Hematopoietic multipotent progenitor cell (in vitro differentiated cells): ENCODE data around the gene MOCOS. TPM values are rescaled to one million over a fixed set of nuclear protein-coding genes. Genes with fewer than 3 reads are reported as not detected.

Experiments
- DNase-seq, 3 donors: peaks; one replicate each; pipeline ENCODE4 v3.0.0-alpha.2; 2011 to 2015; ENCODE audit warnings: low read depth in 2 of 3, low spot score in 2 of 3
- total RNA-seq: library from RNA; depleted of rRNA; stranded (reverse); fragments of >200 nt; gene quantifications from one replicate; pipeline ENCODE4 v1.2.3, GENCODE V29; 2012

MOCOS gene
- total RNA-seq, 1 donor: under 0.01 TPM

- DNase-seq: no peak
These were observed 10.6 kb upstream of the MOCOS start for GRCh38 chr18:36176711-36177110.

DNA sequence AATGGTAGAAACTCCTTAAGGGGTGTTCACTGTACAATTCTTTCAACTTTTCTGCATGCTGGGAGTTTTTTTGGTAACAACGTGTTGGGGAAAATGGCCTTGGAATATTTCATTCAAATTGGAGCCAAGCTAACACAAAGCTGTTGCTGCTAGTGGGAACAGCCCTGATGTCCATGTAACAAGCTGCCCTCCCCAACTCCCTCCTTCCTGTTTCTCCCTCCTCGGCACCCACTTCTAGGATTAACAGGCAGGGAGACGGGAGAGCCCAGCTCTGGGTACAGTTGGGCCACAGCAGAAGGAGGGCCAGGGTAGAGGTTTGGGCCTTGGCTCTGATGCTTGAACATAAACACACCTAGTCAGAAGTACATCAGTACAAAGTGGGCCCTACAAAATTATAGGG is 9.4 kb upstream of the MOCOS start:
- DNase-seq: no peak

DNA sequence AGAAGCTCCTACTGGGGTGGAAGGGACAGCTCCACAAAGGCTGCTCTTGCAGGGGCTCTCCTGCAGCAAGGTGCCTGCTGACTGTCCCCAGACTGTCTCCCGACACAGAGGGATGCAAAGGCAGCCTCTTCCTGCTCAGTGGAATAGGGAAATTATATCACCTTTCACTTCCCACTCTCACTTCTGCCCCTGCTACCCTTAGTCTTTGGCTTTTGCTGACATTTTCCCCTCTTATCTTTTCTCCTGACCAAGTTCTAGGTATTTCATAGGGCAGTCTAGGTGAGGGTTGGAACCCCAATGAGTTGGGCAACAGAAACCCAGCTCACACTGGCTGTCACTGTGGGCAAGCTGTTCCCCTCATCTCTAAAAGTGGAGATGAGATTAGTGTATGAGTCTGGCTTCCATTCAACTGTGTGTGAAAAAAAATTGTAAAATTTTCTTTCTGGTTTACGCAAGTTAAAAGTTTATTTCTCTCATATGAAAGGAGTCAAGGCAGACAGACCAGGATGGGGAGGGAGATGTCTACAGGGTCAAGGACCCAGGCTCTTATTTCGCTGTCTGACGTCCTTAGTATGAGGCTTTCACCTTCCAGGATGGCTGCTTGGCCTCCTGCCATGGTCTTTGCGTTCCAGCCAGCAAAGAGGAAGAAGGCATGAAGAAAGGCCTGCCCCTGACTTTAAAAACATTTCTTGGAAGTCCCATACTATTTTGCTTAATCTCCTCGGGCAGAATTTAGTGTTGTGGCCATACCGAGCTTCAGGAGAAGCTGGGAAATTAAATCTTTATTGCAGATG is 7.5 kb upstream of the MOCOS start:
- peak in 2 of 3 donors; percentile 53 to 65 for DNase-seq

- no peak for DNase-seq
These were observed 5.9 kb upstream of the MOCOS start for GRCh38 chr18:36181441-36181840.

GRCh38 chr18:36181898-36182506 is 5.3 kb upstream of the MOCOS start:
- no peak for DNase-seq

DNA sequence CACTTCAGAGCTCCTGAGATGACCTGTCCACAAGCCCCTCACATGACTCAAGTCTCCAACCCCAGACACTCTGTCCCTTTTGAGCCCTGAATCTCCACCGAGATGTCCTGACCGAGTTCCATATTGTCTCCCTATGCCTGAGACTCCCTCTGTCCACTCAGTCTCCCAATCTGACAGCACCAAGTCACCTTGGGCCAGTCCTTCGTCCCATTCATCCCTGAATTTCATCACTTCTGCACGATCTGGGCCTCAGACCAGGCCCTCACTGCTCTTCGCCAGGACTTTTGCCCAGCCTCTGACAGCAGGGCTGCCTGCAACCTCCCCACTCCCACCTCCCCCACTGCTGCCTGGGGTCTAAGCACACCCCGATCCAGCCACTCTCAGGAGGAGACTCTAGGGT is 4.3 kb upstream of the MOCOS start:
- no peak for DNase-seq

DNA sequence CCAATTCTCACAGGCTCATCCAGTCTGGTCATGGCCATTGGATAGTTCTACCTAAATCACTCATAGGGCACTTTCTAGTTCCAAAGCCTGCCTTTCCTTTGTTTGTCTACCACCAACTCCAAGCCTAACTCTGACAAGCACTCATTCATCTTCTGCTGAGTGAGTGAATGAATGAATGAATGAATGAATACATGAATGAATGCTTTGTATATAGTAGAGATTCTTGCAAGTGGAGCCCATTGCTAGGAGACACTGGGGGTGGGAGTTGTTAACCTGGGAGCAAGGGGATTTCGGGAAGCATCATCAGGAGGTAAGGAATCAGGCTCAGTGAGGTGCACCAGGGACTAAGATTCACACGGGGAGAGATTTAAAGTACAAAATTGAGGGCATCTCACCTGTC is 3.3 kb upstream of the MOCOS start:
- DNase-seq: no peak

- DNase-seq: no peak
These were observed 2.1 kb upstream of the MOCOS start for GRCh38 chr18:36185157-36185556.

DNA sequence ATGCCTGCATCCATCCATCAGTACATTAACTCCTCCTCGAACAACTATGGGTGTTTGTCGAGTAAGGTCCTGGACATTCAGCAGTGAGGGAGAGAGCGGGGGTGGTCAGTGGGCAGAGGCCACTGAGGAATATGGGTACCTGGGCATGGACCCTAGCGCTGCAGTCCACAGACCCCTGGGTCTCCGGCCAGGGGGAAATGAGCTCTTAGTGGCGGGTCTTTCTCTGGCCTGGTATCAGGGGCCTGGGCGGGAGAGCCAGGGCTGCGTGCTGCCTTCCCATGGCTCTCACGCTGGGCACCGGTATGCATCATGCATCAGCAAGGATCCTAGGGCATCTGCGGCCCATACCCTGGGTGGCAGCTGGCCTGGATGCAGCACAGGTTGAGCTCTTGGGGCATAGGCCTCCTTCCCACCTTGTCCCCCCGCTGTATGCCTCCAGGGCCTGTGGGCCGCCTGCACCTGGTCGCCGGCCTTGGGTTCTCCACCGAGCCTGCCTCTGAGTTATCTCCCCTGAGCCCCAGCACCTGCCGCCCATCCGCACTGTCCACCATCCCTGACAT is 1.3 kb upstream of the MOCOS start:
- DNase-seq: no peak

GRCh38 chr18:36186461-36187192 is 670 bp upstream of the MOCOS start:
- DNase-seq: peak in 1 of 3 donors; percentile 9

GRCh38 chr18:36187826-36188721 is 777 bp downstream of the MOCOS start:
- DNase-seq: no peak

DNA sequence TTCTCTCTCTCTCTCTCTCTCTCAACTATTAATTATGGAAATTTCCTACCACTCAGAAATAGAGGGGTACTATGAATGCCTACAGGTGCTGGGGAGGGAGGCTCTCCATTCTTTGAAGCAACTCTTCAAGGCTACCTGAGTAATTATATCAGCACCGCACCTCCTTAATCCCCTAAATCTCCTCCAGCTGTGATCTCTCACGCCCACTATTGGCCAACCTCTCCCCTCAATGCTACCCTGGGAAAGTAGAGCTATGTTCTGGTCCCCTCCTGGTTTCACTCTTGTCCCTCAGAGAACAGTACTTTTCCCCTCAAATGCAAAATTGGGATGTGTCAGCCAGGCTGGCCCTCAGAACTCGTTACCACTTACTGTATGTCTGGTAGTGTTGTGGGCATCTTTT is 1.6 kb downstream of the MOCOS start:
- no peak for DNase-seq

GRCh38 chr18:36189486-36189885 is 2.2 kb downstream of the MOCOS start:
- no peak for DNase-seq

DNA sequence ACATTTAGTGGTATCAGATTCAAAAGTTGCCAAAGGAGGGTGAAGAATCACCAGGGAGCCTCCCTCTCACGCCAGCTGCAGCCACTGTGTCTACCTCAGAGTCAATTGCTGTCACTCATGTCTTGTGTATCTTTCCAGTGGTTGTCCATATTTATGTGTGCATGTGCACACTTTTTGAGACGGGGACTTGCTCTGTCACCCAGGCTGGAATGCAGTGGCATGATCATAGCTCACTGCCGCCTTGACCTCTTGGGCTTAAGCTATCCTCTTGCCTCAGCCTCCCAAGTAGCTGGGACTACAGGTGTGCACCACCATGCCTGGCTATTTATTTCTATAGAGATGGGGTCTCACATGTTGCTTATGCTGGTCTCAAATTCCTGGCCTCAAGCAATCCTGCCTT is 4.0 kb downstream of the MOCOS start:
- no peak for DNase-seq

GRCh38 chr18:36191711-36192110 is 4.4 kb downstream of the MOCOS start:
- DNase-seq: no peak

DNA sequence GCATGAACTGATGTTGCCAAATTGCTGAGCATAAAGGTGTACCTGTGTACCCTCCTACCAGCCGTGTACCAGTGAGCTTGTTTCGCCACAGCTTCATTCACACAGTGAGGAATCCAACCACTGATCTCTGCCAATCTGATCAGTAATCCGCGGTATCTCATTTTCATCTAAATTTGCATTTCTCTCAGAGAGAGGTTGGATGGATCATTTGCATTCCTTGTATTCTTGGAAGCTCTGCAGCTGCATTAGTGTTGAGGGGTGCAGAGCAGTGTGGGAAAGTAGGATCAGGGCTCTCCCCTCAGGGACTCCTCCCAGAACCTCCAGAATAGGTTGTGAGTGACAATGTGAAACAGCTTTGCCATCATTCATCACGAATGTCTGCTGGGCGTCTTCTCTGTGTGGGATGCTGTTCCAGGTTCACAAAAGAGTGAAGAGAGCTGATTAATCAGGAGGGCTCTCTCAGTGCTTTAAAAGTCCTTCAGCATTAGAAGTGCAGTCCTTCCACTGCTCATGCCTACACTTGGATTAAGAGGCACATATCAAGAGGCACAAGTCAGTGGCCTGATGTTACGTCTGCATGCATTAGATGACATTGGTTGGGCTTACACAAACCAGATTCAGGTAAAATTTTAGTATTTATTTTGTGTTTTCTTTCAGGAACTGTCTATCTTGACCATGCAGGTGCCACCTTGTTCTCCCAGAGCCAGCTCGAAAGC is 7.5 kb downstream of the MOCOS start:
- DNase-seq: no peak

DNA sequence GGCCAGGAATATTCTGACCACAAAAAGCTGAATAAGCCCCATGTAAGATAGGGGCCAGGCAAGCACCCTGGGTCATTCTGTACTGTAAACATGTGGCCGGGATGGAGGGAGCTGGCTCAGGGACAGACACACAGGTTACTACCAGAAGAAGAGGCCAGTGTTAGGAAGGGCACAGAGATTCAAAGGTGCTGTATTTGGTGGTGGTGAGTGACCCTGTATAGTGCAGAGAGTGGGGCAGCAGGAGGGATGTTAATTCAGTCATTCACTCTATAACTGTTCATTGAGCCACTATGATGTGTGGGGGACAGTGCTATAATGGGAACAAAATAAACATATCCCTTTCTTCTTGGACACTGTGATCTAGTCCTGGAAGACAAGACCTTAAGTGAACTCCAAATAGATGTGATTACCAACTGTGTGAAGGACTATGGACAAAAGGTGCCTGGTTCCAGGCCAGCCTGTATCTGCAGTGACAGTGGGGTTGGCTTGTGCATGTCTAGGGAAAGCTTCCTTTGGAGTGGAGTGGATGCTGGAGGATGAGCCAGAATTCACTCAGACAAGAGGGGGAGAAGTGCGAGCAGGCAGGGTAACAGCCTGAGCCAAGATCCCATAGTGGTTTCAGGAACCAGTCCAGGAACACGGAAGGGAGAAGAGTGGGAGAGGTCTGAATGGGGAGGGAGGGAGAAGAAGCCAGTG is 8.3 kb downstream of the MOCOS start:
- DNase-seq: no peak

DNA sequence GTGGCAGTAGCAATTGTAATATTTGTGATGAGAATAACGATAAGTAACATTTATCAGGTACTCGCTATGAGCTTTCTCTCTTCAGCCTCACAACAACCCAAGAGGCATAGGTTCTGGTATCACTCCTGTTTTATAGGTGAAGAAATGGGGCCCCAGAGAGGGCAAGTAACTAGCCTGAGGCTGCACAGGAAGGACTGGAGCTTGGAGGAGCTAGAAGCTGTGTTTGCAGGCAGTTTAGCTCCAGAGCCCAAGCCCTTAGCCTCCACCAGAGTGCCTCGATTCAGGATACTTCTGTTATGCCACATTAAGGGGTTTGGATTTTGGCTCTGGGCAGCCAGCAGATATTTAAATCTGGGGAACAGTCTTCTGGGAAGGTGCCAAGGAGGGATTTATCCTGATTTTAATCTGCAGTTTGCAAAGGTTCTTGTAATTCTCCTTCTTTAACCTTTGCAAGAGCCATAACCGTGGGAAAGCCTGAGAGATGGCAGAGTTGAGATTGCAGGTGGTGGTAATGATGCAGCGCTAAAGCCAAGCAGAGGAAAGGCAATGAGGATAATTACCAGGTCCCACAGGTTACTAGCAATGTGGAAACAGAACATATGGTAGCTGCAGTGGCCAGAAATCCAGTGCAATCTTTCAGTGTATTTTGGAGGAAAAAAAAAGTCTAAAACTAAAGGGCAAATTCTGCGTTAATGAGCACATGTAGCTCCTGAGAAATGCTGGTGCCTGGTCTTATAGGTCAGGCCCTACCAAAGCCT is 9.1 kb downstream of the MOCOS start:
- no peak for DNase-seq
